Liver (tissue), 3 donors: ENCODE data around the gene MARK2.

Experiments used
- ATF3 ChIP-seq: IDR thresholded peaks from 2 replicates; pipeline ENCODE4 v1.6.1; 2016; ENCODE audit warnings: antibody characterized with exemption
- CTCF ChIP-seq: fragments of 150-350 bp; IDR thresholded peaks from 2 replicates; pipeline ENCODE4 v1.5.1; 2017; ENCODE audit warnings: improper control_type of control experiment, low read depth, low read length; ENCODE audit not compliant: missing input control
- EGR1 ChIP-seq, 2 donors: IDR thresholded peaks; 2 replicates each; pipeline ENCODE4 v1.6.1; 2016 to 2018; ENCODE audit warnings: antibody characterized with exemption in 2 of 2, low read depth in 2 of 2
- FOXA1 ChIP-seq: IDR thresholded peaks from 2 replicates; pipeline ENCODE4 v1.6.1; 2016; ENCODE audit warnings: antibody characterized with exemption
- FOXA2 ChIP-seq: IDR thresholded peaks from 2 replicates; pipeline ENCODE4 v1.6.1; 2016; ENCODE audit warnings: antibody characterized with exemption
- GABPA ChIP-seq, 2 donors: IDR thresholded peaks in 1 of 2; conservative IDR thresholded peaks in 1 of 2; 2 replicates each; pipeline ENCODE4 v1.6.1; 2016; ENCODE audit warnings: antibody characterized with exemption in 2 of 2, mild to moderate bottlenecking in 1 of 2, moderate library complexity in 1 of 2
- JUND ChIP-seq, 2 donors: IDR thresholded peaks; 2 replicates each; pipeline ENCODE4 v1.6.1; 2016; ENCODE audit warnings: antibody characterized with exemption in 2 of 2
- MAX ChIP-seq: IDR thresholded peaks from 2 replicates; pipeline ENCODE4 v1.6.1; 2016; ENCODE audit warnings: antibody characterized with exemption
- REST ChIP-seq: IDR thresholded peaks from 2 replicates; pipeline ENCODE4 v1.6.1; 2016; ENCODE audit warnings: antibody characterized with exemption, mild to moderate bottlenecking
- RXRA ChIP-seq, 2 donors: IDR thresholded peaks; 2 replicates each; pipeline ENCODE4 v1.6.1; 2017 to 2018; ENCODE audit warnings: antibody characterized with exemption in 2 of 2, mild to moderate bottlenecking in 1 of 2
- SP1 ChIP-seq: IDR thresholded peaks from 2 replicates; pipeline ENCODE4 v1.6.1; 2018; ENCODE audit warnings: antibody characterized with exemption, mild to moderate bottlenecking
- TAF1 ChIP-seq: conservative IDR thresholded peaks from 2 replicates; pipeline ENCODE4 v1.6.1; 2016; ENCODE audit warnings: antibody characterized with exemption, mild to moderate bottlenecking
- ZBTB33 ChIP-seq: IDR thresholded peaks from 2 replicates; pipeline ENCODE4 v1.6.1; 2016; ENCODE audit warnings: antibody characterized with exemption
- donor health status: healthy.
- donor health status: healthy.

- TF ChIP-seq CTCF (no peak), MAX (no peak), TAF1 (no peak), ZBTB33 (no peak), SP1 (no peak), FOXA1 (no peak), EGR1 (IDR thresholded peaks at IDR 0.05; ENCODE audit: low read depth in 2 of 2) (no peak), JUND (IDR thresholded peaks at IDR 0.05) (no peak), REST (no peak), RXRA (IDR thresholded peaks at IDR 0.05) (no peak), ATF3 (no peak), GABPA (IDR thresholded peaks at IDR 0.05 in 1 of 2, conservative IDR thresholded peaks at IDR 0.05 in 1 of 2) (no peak), FOXA2 (no peak)
These were observed 73.8 kb downstream of the MARK2 start for GRCh38 chr11:63912678-63913077.
